Karpas-422 (cell line): ENCODE data around the gene DICER1. TPM values are rescaled to one million over a fixed set of nuclear protein-coding genes. Genes with fewer than 3 reads are reported as not detected.

Source experiments
- DNase-seq: peaks from one replicate; pipeline ENCODE4 v3.0.0-alpha.2; 2015
- H2AFZ ChIP-seq: fragments of 200-600 bp; sonication (generic); 2 replicates; pipeline ENCODE4 v1.6.1; 2014; ENCODE audit warnings: antibody characterized with exemption, low read length, mixed read lengths
- H3K27ac ChIP-seq: fragments of 200-600 bp; sonication (generic); 2 replicates; pipeline ENCODE4 v1.5.1; 2014; ENCODE audit warnings: mild to moderate bottlenecking, low read length, moderate library complexity
- H3K27me3 ChIP-seq: fragments of 200-600 bp; sonication (generic); 2 replicates; pipeline ENCODE4 v1.6.1; 2014; ENCODE audit warnings: low read length, mixed read lengths
- H3K36me3 ChIP-seq: fragments of 200-600 bp; sonication (generic); 2 replicates; pipeline ENCODE4 v1.6.1; 2014; ENCODE audit warnings: low read length, mixed read lengths; ENCODE audit not compliant: insufficient read depth
- H3K4me1 ChIP-seq: fragments of 200-600 bp; sonication (generic); 2 replicates; pipeline ENCODE4 v1.6.1; 2014; ENCODE audit warnings: mild to moderate bottlenecking, low read length, mixed read lengths
- H3K4me2 ChIP-seq: fragments of 200-600 bp; sonication (generic); 2 replicates; pipeline ENCODE4 v1.6.1; 2014; ENCODE audit warnings: low read length, low read depth, mild to moderate bottlenecking; ENCODE audit not compliant: poor library complexity, severe bottlenecking
- H3K4me3 ChIP-seq: fragments of 200-600 bp; sonication (generic); 2 replicates; pipeline ENCODE4 v1.5.1; 2014; ENCODE audit warnings: mild to moderate bottlenecking, antibody characterized with exemption, low read length, mixed read lengths
- H3K79me2 ChIP-seq: fragments of 200-600 bp; sonication (generic); 2 replicates; pipeline ENCODE4 v1.6.1; 2014; ENCODE audit warnings: mild to moderate bottlenecking, low read length, mixed read lengths
- H3K9ac ChIP-seq: fragments of 200-600 bp; sonication (generic); 2 replicates; pipeline ENCODE4 v1.6.0; 2014; ENCODE audit warnings: low read length
- H3K9me2 ChIP-seq: fragments of 200-600 bp; sonication (generic), shearing (Covaris generic); replicated peaks from 2 replicates; pipeline ENCODE4 v1.6.0; 2014; ENCODE audit warnings: mild to moderate bottlenecking, low read length, moderate library complexity; ENCODE audit not compliant: insufficient read depth
- H3K9me3 ChIP-seq: fragments of 300-700, 200-600 bp; sonication (generic); 2 replicates; pipeline ENCODE4 v1.6.1; 2014; ENCODE audit warnings: low read length, mixed read lengths
- H4K20me1 ChIP-seq: fragments of 200-600 bp; sonication (generic); 2 replicates; pipeline ENCODE4 v1.6.1; 2014; ENCODE audit warnings: mild to moderate bottlenecking, antibody characterized with exemption, low read length, low read depth; ENCODE audit not compliant: insufficient read depth
- total RNA-seq: library from RNA; depleted of rRNA; stranded (reverse); fragments of >200 nt; shearing (Covaris generic); gene quantifications from 2 replicates; pipeline ENCODE4 v1.2.3, GENCODE V29; 2014; ENCODE audit warnings: low replicate concordance

Gene DICER1
- total RNA-seq, 1 experiment from 2014 or later = 314 TPM

DNA sequence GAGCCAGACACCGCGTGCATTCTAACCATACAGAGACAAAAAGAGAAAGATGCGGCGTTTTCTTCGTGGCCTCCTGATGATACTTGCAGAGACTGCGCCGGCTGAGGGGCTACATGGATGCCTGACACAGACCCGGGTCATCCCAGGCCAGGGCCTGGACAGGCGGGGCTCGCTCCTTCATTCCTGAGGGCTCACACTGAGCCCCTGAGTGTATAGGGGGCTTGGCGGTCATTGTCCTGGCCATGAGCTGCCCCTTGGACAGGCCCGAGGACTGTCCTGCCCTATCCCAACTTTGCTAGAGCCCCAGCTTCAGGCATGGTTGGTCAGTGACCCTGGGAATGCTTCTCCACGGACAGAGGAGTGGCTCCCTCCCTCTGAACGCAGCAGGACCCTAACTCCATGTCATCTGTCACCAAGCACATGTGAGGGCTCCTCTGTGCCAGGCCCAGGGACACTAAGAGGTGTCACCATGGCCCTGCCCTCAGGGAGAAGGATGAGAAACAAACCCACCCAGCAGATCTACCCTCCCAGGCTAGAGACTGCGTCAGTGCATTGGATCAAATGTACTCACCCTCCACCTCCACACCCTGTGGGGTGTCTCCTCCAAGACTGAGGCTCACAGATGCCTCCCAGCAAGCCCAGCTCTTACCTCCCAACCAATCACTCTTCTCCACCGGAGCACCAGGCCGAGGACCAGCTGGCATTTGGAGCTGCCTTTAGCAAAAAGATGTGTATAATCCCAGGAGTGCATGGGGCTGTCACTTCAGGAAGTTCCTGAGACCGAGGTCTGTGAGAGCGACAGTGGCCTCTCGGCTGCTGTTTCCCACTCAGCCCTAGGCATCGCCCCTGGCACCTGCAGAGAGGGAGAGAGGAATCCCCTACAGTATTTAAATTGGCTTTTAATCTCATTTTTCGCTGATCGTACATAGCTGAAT, 102.7 kb downstream of the DICER1 start:
- Histone ChIP-seq H3K27me3 (no peaks in the 10 kb centered on the region), H3K36me3 (no peaks in the 10 kb centered on the region), H2AFZ (no peak overlapping the region), H3K9me3 (no peaks in the 10 kb centered on the region), H3K4me1 (no peaks in the 10 kb centered on the region), H3K9me2 (no peaks in the 10 kb centered on the region), H4K20me1 (no peaks in the 10 kb centered on the region), H3K9ac (no peak overlapping the region), H3K79me2 (no peaks in the 10 kb centered on the region), H3K4me2 (no peak overlapping the region), H3K27ac (no peak overlapping the region), H3K4me3 (no peak overlapping the region)
- DNase-seq = no peak

- no peaks in the 10 kb centered on the region for H3K9me3 ChIP-seq
- no peaks in the 10 kb centered on the region for H3K9me2 ChIP-seq
- H2AFZ ChIP-seq = no peak overlapping the region
- DNase-seq = no peak
- H4K20me1 ChIP-seq = no peaks in the 10 kb centered on the region
- no peak overlapping the region for H3K4me2 ChIP-seq
- H3K9ac ChIP-seq = no peak overlapping the region
- H3K79me2 ChIP-seq = no peaks in the 10 kb centered on the region
- no peaks in the 10 kb centered on the region for H3K36me3 ChIP-seq
- no peak overlapping the region for H3K4me3 ChIP-seq
- H3K4me1 ChIP-seq = no peaks in the 10 kb centered on the region
- H3K27me3 ChIP-seq = no peaks in the 10 kb centered on the region
- H3K27ac ChIP-seq = no peak overlapping the region
Measured at GRCh38 chr14:95052016-95052585, 105.2 kb downstream of the DICER1 start.

- no peak overlapping the region for H2AFZ ChIP-seq
- H3K4me1 ChIP-seq = no peaks in the 10 kb centered on the region
- H3K9me2 ChIP-seq = no peaks in the 10 kb centered on the region
- no peaks in the 10 kb centered on the region for H3K36me3 ChIP-seq
- H3K79me2 ChIP-seq = no peaks in the 10 kb centered on the region
- H3K4me3 ChIP-seq = no peak overlapping the region
- no peak for DNase-seq
- no peaks in the 10 kb centered on the region for H3K27me3 ChIP-seq
- H3K9ac ChIP-seq = no peak overlapping the region
- no peaks in the 10 kb centered on the region for H3K9me3 ChIP-seq
- no peaks in the 10 kb centered on the region for H4K20me1 ChIP-seq
- no peak overlapping the region for H3K4me2 ChIP-seq
- no peak overlapping the region for H3K27ac ChIP-seq
Measured at GRCh38 chr14:95049952-95050351, 107.4 kb downstream of the DICER1 start.

DNA sequence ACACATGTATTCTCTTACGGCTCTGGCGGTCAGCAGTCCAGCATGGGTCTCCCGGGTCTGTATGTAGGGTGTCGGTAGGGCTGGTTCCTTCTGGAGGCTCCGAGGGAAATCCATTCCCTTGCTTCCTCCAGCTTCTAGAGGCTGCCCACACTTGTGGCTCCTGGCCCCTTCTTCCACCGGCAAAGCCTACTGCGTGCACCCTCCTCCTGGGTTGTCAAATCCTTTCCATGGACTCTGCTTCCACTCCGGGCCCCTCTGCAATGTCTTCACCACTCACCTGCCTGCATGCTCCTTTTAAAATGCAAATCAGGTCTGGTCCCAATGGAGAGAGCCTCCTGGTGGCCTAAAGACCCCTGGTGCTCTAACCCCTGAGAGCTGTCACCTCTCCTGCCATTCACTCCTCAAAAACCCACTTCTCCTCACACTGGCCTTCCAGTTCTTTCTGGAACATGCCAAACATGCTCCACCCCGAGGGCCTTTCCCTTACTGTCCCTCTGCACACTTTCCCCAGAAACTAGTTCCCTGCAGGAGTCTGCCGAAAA, 108.5 kb downstream of the DICER1 start:
- Histone ChIP-seq H3K27ac (no peak overlapping the region), H4K20me1 (no peaks in the 10 kb centered on the region), H3K4me1 (no peaks in the 10 kb centered on the region), H3K27me3 (no peaks in the 10 kb centered on the region), H3K79me2 (no peaks in the 10 kb centered on the region), H3K36me3 (no peaks in the 10 kb centered on the region), H3K4me2 (no peak overlapping the region), H3K9me3 (no peaks in the 10 kb centered on the region), H3K4me3 (no peak overlapping the region), H3K9ac (no peak overlapping the region), H3K9me2 (no peaks in the 10 kb centered on the region), H2AFZ (no peak overlapping the region)
- no peak for DNase-seq

GRCh38 chr14:95047754-95048153, 109.6 kb downstream of the DICER1 start:
- H3K9me2 ChIP-seq = no peaks in the 10 kb centered on the region
- no peak overlapping the region for H3K27ac ChIP-seq
- no peaks in the 10 kb centered on the region for H3K36me3 ChIP-seq
- no peak overlapping the region for H3K4me3 ChIP-seq
- no peak for DNase-seq
- no peak overlapping the region for H3K4me2 ChIP-seq
- no peak overlapping the region for H2AFZ ChIP-seq
- no peaks in the 10 kb centered on the region for H3K4me1 ChIP-seq
- H3K9ac ChIP-seq = no peak overlapping the region
- no peaks in the 10 kb centered on the region for H3K79me2 ChIP-seq
- no peaks in the 10 kb centered on the region for H3K27me3 ChIP-seq
- H4K20me1 ChIP-seq = no peaks in the 10 kb centered on the region
- H3K9me3 ChIP-seq = no peaks in the 10 kb centered on the region

DNA sequence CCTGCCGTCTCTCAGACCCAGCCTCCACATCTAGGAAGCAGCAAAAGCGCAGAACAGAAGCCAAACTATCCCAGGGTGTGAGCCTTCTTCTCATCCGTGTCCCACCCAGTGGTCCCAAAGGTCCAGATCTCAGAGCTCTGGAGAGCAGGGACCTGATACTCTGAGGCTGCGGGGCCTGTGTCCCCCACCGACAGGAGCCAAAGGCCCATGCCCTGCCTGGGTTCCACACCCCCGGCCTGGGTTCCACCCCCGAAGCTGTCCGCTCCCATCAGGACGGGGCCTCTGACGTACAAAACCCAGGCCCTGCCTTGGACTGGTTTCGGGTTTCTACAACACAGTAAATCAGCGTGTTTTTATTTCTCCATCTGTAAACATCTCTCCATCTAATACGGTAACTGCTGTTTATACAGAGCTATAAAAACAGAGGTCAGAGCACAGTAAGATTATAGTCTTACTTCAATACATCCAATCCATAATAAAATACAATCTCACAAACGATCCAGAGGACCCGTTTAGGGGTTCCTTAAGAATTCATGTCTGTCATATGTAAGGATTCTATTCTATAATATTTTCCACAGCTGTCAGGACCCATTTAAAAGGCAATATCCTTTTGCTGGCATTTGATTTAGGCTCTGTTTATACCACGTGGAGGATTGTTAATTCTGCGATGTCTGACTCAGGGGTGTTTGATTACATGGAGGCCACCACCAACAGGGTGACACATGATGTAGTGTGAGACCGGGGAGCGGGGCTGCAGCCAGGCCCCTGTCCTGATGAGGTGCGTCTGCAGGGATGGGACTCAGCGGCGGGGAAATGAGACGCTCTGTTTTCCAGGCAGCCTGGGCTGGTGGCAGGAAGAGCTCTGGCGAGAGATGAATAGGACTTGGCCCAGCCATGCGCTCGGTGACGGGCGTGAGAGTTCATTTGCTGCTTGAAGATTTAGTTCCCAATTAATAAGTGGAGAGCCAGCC, 110.3 kb downstream of the DICER1 start:
- H3K9me3 ChIP-seq = no peaks in the 10 kb centered on the region

DNA sequence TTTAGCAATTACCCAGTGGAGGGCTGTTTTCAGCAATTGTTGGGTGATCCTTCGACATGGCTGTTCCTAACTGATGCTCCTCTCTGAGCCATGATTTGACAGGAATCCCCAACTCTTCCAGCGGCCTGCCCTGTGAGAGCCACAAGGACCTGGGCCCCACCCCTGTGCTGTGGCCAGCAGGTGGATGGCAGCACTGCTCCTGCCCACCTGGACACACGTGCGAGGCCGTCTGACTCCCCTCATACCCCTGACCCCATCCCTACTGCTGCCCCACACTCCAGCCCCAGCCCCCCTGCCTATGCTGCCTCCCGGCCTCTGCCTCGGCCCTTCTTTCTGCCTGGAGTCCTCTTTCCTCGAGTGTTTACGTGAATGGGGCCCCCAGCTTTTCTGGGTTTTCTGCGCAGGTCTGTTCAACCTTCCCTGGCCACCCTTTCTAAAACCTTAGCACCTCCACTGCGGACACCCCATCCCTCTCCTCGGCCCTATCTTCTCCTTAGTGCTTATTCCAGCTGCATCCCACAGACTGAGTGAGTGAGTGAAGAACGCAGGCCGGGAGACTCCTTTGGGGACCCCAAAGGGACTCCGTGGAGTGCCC, 111.4 kb downstream of the DICER1 start:
- Histone ChIP-seq H3K9me2 (no peaks in the 10 kb centered on the region), H3K9ac (no peak overlapping the region), H3K79me2 (no peaks in the 10 kb centered on the region), H3K27ac (no peak overlapping the region), H2AFZ (no peak overlapping the region), H3K36me3 (no peaks in the 10 kb centered on the region), H3K27me3 (no peaks in the 10 kb centered on the region), H3K4me2 (no peak overlapping the region), H4K20me1 (no peaks in the 10 kb centered on the region), H3K9me3 (no peaks in the 10 kb centered on the region), H3K4me3 (no peak overlapping the region), H3K4me1 (no peaks in the 10 kb centered on the region)
- no peak for DNase-seq

More for the DNA sequence above, 110.3 kb downstream of the DICER1 start:
- no peak overlapping the region for H3K9ac ChIP-seq
- DNase-seq = no peak
- no peaks in the 10 kb centered on the region for H3K27me3 ChIP-seq
- H3K4me2 ChIP-seq = no peak overlapping the region
- no peaks in the 10 kb centered on the region for H3K4me1 ChIP-seq
- H2AFZ ChIP-seq = no peak overlapping the region
- H3K4me3 ChIP-seq = no peak overlapping the region
- no peaks in the 10 kb centered on the region for H4K20me1 ChIP-seq
- H3K36me3 ChIP-seq = no peaks in the 10 kb centered on the region
- H3K79me2 ChIP-seq = no peaks in the 10 kb centered on the region
- no peaks in the 10 kb centered on the region for H3K9me2 ChIP-seq
- no peak overlapping the region for H3K27ac ChIP-seq
